Fibroblast of villous mesenchyme (primary cell): Measurements from ENCODE around the gene ZNF664. TPM values are rescaled to one million over a fixed set of nuclear protein-coding genes. Genes with fewer than 3 reads are reported as not detected.

Source experiments
- DNase-seq: peaks from one replicate; pipeline ENCODE4 v3.0.0-alpha.2; 2010; ENCODE audit warnings: low read depth
- H3K4me3 ChIP-seq: 2 replicates; pipeline ENCODE4 v1.5.1; 2011; ENCODE audit warnings: low read depth, mild to moderate bottlenecking, low read length
- total RNA-seq: library from RNA; depleted of rRNA; stranded (reverse); fragments of >200 nt; gene quantifications from 2 replicates; pipeline ENCODE4 v1.2.3, GENCODE V29; 2012
- TF ChIP-seq, protein P1 (sequence below): IDR thresholded peaks from 2 replicates; pipeline ENCODE4 v1.5.1; 2012; ENCODE audit warnings: low read depth, mild to moderate bottlenecking, low read length; ENCODE audit not compliant: insufficient read depth

Gene ZNF664
- total RNA-seq, 1 donor = 46.2 TPM

DNA sequence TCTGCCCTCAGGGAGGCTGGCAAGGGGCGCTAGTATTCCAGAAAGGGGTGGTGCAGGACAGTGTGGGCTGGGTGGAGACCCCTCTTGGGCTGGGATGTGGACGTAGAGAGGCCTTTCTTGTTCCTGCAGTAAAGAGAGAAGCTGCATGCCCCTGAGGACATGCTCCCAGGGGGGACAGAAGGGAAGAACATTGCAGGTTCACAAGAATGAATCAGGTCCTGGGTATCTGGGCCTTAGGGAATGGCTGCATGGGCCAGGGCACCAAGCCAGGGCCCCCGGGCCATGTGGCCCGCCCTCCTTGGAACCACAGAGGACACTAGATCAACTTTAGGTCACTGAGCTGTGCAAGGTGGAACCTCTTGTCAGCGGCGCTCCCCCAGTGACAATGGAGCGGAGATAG, 51.8 kb downstream of the ZNF664 start:
- no peak for DNase-seq
- no peak overlapping the region for H3K4me3 ChIP-seq
- TF ChIP-seq, protein P1, sequence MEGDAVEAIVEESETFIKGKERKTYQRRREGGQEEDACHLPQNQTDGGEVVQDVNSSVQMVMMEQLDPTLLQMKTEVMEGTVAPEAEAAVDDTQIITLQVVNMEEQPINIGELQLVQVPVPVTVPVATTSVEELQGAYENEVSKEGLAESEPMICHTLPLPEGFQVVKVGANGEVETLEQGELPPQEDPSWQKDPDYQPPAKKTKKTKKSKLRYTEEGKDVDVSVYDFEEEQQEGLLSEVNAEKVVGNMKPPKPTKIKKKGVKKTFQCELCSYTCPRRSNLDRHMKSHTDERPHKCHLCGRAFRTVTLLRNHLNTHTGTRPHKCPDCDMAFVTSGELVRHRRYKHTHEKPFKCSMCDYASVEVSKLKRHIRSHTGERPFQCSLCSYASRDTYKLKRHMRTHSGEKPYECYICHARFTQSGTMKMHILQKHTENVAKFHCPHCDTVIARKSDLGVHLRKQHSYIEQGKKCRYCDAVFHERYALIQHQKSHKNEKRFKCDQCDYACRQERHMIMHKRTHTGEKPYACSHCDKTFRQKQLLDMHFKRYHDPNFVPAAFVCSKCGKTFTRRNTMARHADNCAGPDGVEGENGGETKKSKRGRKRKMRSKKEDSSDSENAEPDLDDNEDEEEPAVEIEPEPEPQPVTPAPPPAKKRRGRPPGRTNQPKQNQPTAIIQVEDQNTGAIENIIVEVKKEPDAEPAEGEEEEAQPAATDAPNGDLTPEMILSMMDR = no peak

DNA sequence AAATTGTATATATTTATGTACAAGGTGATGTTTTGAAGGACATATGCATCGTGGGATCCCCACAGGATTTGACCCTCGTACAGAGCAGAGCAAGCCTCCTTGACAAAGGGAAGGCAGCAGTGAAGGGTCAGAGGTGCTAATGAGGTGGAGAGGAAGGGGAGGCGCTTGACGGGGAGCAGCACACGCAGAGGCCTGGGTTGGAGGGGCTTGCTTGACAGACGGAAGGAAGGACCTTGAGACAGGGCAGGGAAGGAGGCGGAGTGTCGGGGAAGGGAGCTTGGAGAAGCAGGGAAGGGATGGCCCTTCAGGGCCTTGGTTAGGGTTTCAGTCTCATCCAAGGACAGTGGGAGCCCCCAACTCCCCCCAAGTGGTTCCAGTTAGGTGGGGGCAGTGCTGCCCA, 52.6 kb downstream of the ZNF664 start:
- DNase-seq = no peak
- TF ChIP-seq, protein P1 = no peak
- no peak overlapping the region for H3K4me3 ChIP-seq

DNA sequence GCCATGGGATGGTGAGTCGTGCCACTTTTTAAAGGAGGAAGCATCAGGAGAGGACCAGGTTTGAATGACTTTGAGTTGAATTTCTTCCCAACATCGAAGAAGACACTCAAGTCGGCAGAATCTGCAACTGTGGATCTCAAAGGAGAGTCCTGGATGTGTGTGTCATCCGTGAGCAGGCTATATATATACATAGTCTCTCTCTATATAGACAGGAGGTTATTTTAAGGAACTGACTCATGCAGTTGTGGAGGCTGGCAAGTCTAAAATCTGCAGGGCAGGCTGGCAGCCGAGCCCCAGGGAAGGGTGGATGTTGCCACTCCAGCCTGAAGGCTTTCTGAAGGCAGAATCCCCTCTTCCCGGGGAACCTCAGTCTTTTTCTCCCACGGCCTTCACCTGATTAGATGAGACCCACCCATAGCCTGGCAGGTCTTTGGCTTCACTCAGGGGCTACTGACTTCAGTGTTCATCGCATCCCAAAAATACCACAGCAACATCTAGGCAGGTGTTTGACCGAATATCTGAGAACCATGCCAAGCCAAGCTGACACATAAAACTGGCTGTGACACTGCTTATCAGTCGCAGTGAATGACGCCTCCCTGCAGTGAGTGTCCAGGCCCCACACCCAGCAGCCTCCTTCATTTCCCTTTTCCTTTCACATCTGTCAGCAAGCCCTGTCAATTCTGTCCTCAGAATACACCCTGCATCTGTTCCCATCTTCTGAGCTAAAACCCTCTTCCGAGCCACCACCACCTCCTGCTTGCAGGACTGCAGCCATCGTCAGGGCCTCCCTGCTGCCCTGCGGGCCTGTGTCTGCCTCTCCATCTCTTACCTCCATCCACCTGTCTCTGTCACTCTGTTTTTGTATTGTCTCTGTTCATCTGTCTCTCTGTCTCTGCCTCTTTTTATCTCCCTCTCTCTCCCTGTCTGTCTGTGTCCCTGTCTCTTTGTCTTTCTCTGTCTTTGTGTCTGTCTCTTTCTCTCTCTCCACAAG, 54.0 kb downstream of the ZNF664 start:
- TF ChIP-seq, protein P1 = no peak
- H3K4me3 ChIP-seq = no peak overlapping the region
- DNase-seq = peak; percentile 43

DNA sequence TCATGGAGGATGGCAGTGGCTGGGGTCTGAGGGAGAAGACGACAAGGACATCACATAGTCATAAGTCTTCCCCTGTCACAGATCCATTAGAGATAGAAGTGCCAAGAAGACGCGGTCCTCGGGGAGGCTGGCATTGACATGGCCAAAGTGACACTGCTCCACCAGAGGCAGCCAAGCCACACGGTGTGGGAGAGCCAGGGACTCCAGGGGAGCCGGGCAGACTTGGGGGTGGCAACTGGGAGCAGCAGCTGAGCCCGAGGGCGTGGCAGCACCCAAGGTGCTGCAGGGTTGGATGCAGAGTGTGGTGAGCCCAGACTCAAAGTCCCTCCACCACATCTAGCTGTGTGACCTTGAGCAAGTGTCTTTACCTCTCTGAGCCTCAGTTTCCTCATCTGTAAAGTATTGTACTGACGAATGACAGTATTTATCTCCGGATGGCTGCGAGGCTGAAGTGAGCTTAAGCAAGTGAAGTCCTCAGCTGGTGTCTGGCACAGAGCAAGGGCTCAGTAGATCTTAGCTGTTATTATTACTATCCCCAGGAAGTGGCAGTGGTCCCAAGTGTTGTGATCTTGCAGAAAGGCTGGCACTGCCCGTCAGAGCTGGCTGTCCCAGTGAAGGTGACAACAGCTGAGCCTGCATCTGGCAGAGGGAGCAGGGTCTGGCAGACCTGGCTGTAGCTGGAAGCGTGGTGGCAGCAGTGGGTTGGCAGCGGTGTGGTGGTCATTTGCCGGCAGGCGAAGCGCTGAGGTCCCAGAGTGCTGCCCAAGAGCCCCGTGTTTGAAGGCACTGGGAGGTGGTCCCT, 54.9 kb downstream of the ZNF664 start:
- H3K4me3 ChIP-seq = no peak overlapping the region
- TF ChIP-seq, protein P1 = no peak
- DNase-seq = no peak

DNA sequence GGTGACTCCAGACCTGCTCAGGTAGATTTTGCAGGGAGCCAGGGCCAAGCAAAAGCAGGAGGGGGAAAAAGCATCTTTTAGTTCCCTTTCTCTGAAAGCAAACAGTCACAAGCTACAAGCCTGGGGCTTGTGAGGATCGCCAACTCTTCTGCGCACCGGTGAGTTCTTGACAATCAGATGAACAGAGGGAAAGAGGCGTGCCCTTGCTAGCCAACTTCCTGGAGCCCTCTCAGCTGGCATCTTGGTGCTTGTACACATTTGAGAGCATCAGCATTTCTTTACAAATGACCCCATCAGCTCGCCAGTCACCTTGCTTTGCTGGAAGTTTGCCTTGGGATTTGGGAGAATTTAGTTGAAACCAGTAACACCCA, 55.5 kb downstream of the ZNF664 start:
- H3K4me3 ChIP-seq = no peak overlapping the region
- TF ChIP-seq, protein P1 = no peak

DNA sequence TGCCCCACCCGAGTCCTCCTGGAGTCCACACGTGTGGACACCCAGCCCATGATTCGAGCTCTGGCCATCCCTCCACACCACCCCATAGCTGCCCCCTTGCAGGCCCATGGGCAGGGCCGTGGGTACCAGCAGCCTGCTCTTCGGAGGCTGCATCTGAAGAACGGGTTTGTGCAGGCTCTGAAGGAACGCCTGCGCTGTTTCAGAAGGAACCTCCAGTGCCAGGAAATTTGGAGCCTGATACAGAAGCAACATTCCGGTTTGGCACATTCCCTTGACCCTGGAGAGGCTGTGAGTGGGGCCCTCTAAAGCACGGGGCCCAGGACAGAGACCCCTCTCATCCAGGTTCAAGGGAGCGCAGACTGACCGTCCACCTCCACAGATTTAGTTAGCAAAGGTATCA, 57.0 kb downstream of the ZNF664 start:
- no peak for DNase-seq
- no peak overlapping the region for H3K4me3 ChIP-seq
- TF ChIP-seq, protein P1 = no peak

More for the DNA sequence above, 55.5 kb downstream of the ZNF664 start:
- DNase-seq = no peak
